HG03135 (cell line): Measurements from ENCODE around the gene MRPL21.

Experiments used
- ATAC-seq: cut with Tn5 transposase; IDR thresholded peaks from one replicate; pipeline ENCODE4 v1.9.1; 2021; ENCODE audit warnings: mild to moderate bottlenecking, moderate library complexity; ENCODE audit not compliant: unreplicated experiment

The MRPL21 gene

GRCh38 chr11:68935516-68936357 is 32.1 kb upstream of the MRPL21 start:
- ATAC-seq: no peak

DNA sequence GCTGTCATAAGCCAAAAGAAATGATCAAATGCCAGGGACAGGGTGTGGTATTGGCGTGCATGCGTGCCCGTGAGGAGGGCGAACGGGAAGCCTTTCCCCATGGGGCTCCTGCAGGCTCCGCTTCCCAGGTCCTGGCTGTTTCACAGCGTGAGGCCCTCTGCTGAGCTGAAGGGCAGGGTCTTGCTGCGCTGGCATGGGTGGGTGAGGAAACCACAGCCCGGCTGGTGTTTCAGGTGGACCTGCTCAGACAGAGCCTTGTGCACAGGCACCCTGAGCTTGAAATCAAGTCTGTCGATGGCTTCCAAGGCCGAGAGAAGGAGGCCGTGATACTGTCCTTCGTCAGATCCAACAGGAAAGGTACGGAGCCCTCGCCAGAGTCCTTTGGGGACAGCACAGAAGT is 31.4 kb upstream of the MRPL21 start:
- no peak for ATAC-seq

GRCh38 chr11:68934666-68935065 is 31.0 kb upstream of the MRPL21 start:
- no peak for ATAC-seq

DNA sequence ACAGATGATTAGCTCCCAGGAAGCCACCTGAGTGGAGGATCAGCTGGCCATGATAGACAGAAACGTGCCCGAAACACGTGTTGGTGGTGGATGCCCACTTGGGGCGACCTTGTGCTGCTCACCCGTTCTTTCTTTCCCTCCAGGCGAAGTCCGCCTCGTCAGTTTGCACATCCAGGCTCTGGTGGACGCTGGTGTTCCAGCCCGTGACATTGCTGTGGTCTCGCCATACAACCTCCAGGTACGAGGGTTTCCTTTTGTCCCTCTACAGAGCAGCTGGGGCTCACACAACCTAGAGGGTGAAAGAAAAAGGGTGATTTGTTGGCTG is 30.7 kb upstream of the MRPL21 start:
- no peak for ATAC-seq

DNA sequence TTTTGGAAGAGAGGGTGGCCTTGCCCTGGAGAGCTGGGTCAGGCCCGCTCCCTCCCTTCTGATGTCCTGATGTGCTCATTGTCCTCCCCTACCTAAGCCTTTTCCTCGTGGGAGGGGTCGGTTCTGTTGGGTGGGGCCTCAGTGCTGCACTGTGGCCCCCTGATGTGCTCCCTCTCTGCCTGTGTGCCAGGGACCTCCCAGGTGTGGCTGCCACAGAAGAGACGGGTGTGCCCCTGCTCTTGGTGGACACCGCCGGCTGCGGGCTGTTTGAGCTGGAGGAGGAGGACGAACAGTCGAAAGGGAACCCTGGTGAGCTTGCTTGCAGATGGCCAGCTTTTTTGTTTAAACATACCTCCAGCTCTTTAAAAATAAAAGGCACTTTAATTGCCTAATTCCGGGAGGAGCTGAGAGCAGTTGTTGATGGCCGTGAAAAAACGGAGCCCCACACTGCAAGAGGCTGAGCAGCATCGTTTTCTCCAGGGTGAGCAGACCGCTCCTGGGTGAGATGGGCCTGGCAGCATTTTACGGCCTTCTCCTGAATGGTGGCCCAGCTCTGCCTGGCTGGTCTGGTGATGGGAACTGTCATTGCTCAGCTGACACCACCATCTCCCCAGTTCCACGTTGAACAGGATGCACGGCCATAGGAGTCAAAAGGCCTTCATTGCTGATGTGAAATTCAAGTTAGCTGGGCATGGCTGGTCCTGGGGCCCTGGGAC is 30.1 kb upstream of the MRPL21 start:
- no peak for ATAC-seq

- ATAC-seq: no peak
These were observed 29.4 kb upstream of the MRPL21 start for GRCh38 chr11:68932933-68933577.

DNA sequence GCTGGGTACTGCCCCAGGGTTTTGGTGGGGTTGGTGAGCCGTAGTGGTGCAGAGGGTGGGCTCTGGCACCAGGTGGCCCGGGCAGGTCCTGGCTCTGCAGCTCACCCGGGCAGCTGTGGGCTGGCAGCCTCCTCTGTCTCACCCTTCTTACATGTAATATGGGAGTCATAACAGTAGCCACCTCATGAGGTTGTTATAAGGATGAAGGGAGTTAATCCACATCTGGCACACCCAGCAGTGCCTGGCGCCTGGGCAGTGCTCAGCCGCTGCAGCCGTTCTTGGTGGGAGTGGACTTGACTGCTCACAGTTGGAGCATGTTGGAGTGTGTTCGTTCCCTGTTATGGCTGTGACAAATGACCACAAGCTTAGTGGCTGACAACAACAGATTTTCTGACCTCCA is 28.7 kb upstream of the MRPL21 start:
- ATAC-seq: no peak

DNA sequence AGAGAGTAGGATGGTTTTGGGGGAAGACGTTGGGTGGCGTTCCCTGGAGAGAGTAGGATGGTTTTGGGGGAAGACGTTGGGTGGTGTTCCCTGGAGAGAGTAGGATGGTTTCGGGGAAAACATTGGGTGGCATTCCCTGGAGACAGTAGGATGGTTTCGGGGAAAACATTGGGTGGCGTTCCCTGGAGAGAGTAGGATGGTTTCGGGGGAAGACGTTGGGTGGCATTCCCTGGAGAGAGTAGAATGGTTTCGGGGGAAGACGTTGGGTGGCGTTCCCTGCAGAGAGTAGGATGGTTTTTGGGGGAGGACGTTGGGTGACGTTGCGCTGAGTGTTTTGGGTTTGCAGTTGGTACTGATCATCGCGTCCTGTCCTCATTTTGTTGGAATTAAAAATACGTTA is 28.3 kb upstream of the MRPL21 start:
- ATAC-seq: no peak

GRCh38 chr11:68930991-68931855 is 27.6 kb upstream of the MRPL21 start:
- ATAC-seq: no peak

DNA sequence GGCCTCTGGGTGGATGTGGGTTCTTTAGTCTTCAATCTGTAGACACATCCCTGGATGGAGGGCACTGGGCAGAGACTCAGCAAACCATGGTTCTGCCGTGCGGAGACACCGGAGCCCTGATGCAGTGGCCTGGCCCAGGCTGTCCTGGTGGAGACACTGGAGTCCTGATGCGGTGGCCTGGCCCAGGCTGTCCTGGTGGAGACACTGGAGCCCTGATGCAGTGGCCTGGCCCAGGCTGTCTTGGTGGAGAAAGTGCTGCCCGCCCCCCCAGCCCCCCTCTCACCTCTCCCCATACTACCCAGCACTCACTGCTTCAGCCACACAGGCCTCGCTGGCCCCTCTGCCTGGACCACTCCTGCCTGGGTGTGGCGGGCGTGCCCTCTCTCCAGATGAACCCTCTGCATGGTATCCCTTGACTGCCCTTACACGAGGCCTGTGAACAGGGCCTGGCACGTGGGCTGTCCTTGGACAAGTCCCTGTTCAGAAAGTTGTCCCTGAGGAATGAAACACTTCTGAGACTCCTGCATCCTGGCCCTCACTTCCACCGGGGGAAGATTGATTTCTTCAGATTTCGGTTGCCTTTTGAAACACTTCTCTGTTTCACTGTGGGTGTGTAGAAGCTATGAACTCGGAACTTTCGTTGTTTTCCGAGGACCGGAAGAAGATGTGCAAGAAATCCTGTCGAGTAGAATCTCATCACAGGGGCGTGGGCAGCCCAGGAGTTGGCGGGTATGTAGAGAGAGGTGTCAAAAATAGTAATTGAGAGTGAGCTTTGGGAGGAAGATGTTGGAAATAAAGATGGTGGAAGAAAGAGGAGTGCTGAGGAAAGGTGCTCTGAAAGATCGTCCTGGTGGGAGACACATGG is 26.3 kb upstream of the MRPL21 start:
- ATAC-seq: no peak

DNA sequence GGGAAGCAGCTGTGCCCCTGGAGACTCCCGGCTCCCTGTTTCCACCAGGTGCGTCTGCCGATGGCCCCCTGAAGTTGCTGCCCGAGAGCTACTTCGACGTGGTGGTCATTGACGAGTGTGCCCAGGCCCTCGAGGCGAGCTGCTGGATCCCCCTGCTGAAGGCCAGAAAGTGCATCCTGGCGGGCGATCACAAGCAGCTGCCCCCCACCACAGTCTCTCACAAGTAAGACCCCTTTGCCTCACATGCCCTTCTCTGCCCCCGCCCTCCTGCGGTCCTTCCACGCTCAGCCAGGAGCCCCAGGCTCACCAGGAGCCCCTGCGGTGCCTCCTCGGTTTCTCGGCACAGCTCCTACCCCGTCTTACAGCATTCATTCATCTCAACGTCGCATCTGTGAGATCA is 25.5 kb upstream of the MRPL21 start:
- no peak for ATAC-seq

GRCh38 chr11:68928136-68928880 is 24.7 kb upstream of the MRPL21 start:
- no peak for ATAC-seq

GRCh38 chr11:68927280-68928135 is 23.9 kb upstream of the MRPL21 start:
- no peak for ATAC-seq

DNA sequence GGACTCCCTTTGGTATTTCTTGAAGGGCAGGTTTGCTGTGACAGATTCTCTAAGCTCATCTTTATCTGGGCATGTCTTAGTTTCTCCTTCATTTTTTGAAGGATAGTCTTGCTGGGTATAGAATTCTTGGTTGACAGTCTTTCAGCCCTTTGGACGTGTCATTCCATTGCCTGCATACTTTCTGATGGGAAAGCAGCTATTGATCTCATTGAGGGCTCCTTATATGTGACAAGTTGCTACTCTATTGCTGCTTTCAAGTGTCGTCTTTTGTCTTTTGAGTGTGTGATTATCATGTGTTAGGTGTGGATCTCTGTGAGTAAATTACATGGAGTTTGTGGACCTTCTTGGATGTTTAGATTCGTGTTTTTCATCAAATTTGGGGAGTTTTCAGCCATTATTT is 22.0 kb upstream of the MRPL21 start:
- ATAC-seq: no peak

GRCh38 chr11:68924073-68924925 is 20.7 kb upstream of the MRPL21 start:
- no peak for ATAC-seq

DNA sequence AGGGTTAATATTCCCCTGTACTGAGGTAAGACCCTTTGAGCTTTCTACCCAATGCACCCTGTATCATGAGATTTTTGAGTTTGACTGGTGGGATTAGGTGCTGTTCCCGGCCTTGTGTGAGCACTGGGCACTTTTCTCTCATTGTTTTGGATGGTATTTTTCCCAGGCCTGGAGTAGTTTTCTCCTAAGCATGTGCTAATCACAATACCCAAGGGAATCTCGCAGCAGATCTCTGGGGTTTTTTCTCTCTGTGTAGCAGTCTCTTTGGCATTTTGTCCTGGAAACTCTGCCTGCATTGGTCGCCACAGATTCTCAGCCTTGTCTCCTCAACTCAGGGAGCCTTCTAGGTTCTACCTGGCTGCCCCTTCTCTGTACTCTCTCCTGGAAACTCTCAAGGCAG is 20.0 kb upstream of the MRPL21 start:
- ATAC-seq: no peak

GRCh38 chr11:68916439-68916838 is 12.8 kb upstream of the MRPL21 start:
- ATAC-seq: no peak

GRCh38 chr11:68914761-68915160 is 11.1 kb upstream of the MRPL21 start:
- ATAC-seq: no peak
